ENCODE data around the gene CST7. TPM values are rescaled to one million over a fixed set of nuclear protein-coding genes. Genes with fewer than 3 reads are reported as not detected.

CST7 gene
- total RNA-seq, 1 experiment from 2014 or later = not detected

GRCh38 chr20:24963672-24964505, 14.8 kb downstream of the CST7 start:
- Histone ChIP-seq H3K27me3 (replicated peaks; ENCODE audit: insufficient read depth, low read depth, low read length, poor library complexity) (no peaks in the 10 kb centered on the region), H3K36me3 (ENCODE audit: insufficient read depth, low read length, poor library complexity, severe bottlenecking) (peaks cover 3% of the 10 kb centered on the region)
- intact Hi-C loops (cut with micrococcal nuclease; ENCODE audit: unreplicated experiment) = no loop called here

GRCh38 chr20:24964506-24964840, 15.4 kb downstream of the CST7 start:
- intact Hi-C loops (cut with micrococcal nuclease; ENCODE audit: unreplicated experiment) = no loop called here

More at GRCh38 chr20:24963672-24964505, 14.8 kb downstream of the CST7 start:
- no TSS peak for BruUV-seq (replicated peaks)
- ChIA-PET POLR2A (ENCODE audit: low non-redundant PET) (no interaction called here), CTCF (no interaction called here)
- H3K4me3 ChIP-seq (ENCODE audit: low read depth, low read length, poor library complexity, severe bottlenecking) = no peak overlapping the region
- H3K4me1 ChIP-seq (ENCODE audit: insufficient read depth, low read length, poor library complexity, severe bottlenecking) = no peaks in the 10 kb centered on the region
- DNase-seq (ENCODE audit: low spot score) = no peak
- H3K9me3 ChIP-seq (ENCODE audit: low read depth, low read length, poor library complexity, severe bottlenecking) = no peaks in the 10 kb centered on the region
- TF ChIP-seq EZH2 (IDR thresholded peaks at IDR 0.05; ENCODE audit: borderline replicate concordance, low read depth, low read length, poor library complexity, severe bottlenecking) = no peak
- TF ChIP-seq, protein P1, sequence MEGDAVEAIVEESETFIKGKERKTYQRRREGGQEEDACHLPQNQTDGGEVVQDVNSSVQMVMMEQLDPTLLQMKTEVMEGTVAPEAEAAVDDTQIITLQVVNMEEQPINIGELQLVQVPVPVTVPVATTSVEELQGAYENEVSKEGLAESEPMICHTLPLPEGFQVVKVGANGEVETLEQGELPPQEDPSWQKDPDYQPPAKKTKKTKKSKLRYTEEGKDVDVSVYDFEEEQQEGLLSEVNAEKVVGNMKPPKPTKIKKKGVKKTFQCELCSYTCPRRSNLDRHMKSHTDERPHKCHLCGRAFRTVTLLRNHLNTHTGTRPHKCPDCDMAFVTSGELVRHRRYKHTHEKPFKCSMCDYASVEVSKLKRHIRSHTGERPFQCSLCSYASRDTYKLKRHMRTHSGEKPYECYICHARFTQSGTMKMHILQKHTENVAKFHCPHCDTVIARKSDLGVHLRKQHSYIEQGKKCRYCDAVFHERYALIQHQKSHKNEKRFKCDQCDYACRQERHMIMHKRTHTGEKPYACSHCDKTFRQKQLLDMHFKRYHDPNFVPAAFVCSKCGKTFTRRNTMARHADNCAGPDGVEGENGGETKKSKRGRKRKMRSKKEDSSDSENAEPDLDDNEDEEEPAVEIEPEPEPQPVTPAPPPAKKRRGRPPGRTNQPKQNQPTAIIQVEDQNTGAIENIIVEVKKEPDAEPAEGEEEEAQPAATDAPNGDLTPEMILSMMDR (conservative IDR thresholded peaks at IDR 0.05; ENCODE audit: low read depth, low read length) = no peak
- H3K27ac ChIP-seq (ENCODE audit: low read depth, low read length, poor library complexity, severe bottlenecking) = no peak overlapping the region

GRCh38 chr20:24965065-24965919, 16.2 kb downstream of the CST7 start:
- Histone ChIP-seq H3K27ac (ENCODE audit: low read depth, low read length, poor library complexity, severe bottlenecking) (no peak overlapping the region), H3K27me3 (replicated peaks; ENCODE audit: insufficient read depth, low read depth, low read length, poor library complexity) (no peaks in the 10 kb centered on the region), H3K36me3 (ENCODE audit: insufficient read depth, low read length, poor library complexity, severe bottlenecking) (peaks cover 17% of the 10 kb centered on the region), H3K4me1 (ENCODE audit: insufficient read depth, low read length, poor library complexity, severe bottlenecking) (no peaks in the 10 kb centered on the region), H3K4me3 (ENCODE audit: low read depth, low read length, poor library complexity, severe bottlenecking) (no peak overlapping the region), H3K9me3 (ENCODE audit: low read depth, low read length, poor library complexity, severe bottlenecking) (no peaks in the 10 kb centered on the region)
- TF ChIP-seq, protein P1 (conservative IDR thresholded peaks at IDR 0.05; ENCODE audit: low read depth, low read length) = no peak
- TF ChIP-seq EZH2 (IDR thresholded peaks at IDR 0.05; ENCODE audit: borderline replicate concordance, low read depth, low read length, poor library complexity, severe bottlenecking) = no peak
- no TSS peak for BruUV-seq (replicated peaks)
- DNase-seq (ENCODE audit: low spot score) = no peak
- ChIA-PET CTCF (interaction anchor here (0.6 kb wide), 1 partner anchor 277 kb away, joined by 3 read pairs; no protein-coding TSS in a partner anchor), POLR2A (ENCODE audit: low non-redundant PET) (no interaction called here)
- intact Hi-C loops (cut with micrococcal nuclease; ENCODE audit: unreplicated experiment) = no loop called here

More at GRCh38 chr20:24964506-24964840, 15.4 kb downstream of the CST7 start:
- TF ChIP-seq, protein P1 (conservative IDR thresholded peaks at IDR 0.05; ENCODE audit: low read depth, low read length) = no peak
- TF ChIP-seq EZH2 (IDR thresholded peaks at IDR 0.05; ENCODE audit: borderline replicate concordance, low read depth, low read length, poor library complexity, severe bottlenecking) = no peak
- H3K27me3 ChIP-seq (replicated peaks; ENCODE audit: insufficient read depth, low read depth, low read length, poor library complexity) = no peaks in the 10 kb centered on the region
- BruUV-seq (replicated peaks) = no TSS peak
- peaks cover 9% of the 10 kb centered on the region for H3K36me3 ChIP-seq (ENCODE audit: insufficient read depth, low read length, poor library complexity, severe bottlenecking)
- H3K27ac ChIP-seq (ENCODE audit: low read depth, low read length, poor library complexity, severe bottlenecking) = no peak overlapping the region
- POLR2A ChIA-PET (ENCODE audit: low non-redundant PET) = no interaction called here
- H3K9me3 ChIP-seq (ENCODE audit: low read depth, low read length, poor library complexity, severe bottlenecking) = no peaks in the 10 kb centered on the region
- H3K4me1 ChIP-seq (ENCODE audit: insufficient read depth, low read length, poor library complexity, severe bottlenecking) = no peaks in the 10 kb centered on the region
- CTCF ChIA-PET = interaction anchor here (0.6 kb wide), 1 partner anchor 276 kb away, joined by 3 read pairs; no protein-coding TSS in a partner anchor
- no peak for DNase-seq (ENCODE audit: low spot score)
- H3K4me3 ChIP-seq (ENCODE audit: low read depth, low read length, poor library complexity, severe bottlenecking) = no peak overlapping the region
